ENCODE data around the gene NAE1. TPM values are rescaled to one million over a fixed set of nuclear protein-coding genes. Genes with fewer than 3 reads are reported as not detected.
A peak's percentile ranks its signal among the peaks of the same experiment; 100 is the strongest.
"Not testable (repeated sequence)": the region's sequence is repeated elsewhere in the genome, so short reads cannot be mapped to it uniquely, and the experiment has no call there.

Gene NAE1
- 109 TPM for polyA plus RNA-seq (2013, experiment 1 of 2)
- 132 TPM for polyA plus RNA-seq (2013, experiment 2 of 2)

- no peaks in the 10 kb centered on the region for H3K4me1 ChIP-seq (ENCODE audit: control insufficient read depth, insufficient read depth, low read length, poor library complexity, severe bottlenecking)
- no peaks in the 10 kb centered on the region for H3K9me3 ChIP-seq (ENCODE audit: control insufficient read depth, low read length)
- H3K4me3 ChIP-seq (ENCODE audit: extremely low read depth, insufficient read depth, low read length, poor library complexity, severe bottlenecking): peak within 1 kb of the TSS; percentile 79
- H3K36me3 ChIP-seq (ENCODE audit: control insufficient read depth, insufficient read depth, low read length): peaks cover 30% of the 10 kb centered on the region
- peak within 1 kb of the TSS; percentile 85 for H3K27ac ChIP-seq (ENCODE audit: low read depth, low read length, severe bottlenecking)
- 0 to 1% methylated on average over 63 to 77 of the region's 84 CpGs for WGBS, 2 experiments (ENCODE audit: insufficient coverage in 2 of 2)
Measured at GRCh38 chr16:66830422-66831404, at the start of gene NAE1. Gene NAE1 (minus strand): TSS chr16:66830976. CDS start chr16:66830899, 77 bp downstream.

- H3K9me3 ChIP-seq (ENCODE audit: control insufficient read depth, low read length): no peaks in the 10 kb centered on the region
- peaks cover 20% of the 10 kb centered on the region for H3K4me1 ChIP-seq (ENCODE audit: control insufficient read depth, insufficient read depth, low read length, poor library complexity, severe bottlenecking)
- H3K27ac ChIP-seq (ENCODE audit: low read depth, low read length, severe bottlenecking): no peak overlapping the region
- H3K36me3 ChIP-seq (ENCODE audit: control insufficient read depth, insufficient read depth, low read length): no peaks in the 10 kb centered on the region
- 100% methylated on average over 1 to 2 of the region's 5 CpGs for WGBS, 2 experiments (ENCODE audit: insufficient coverage in 2 of 2)
- H3K4me3 ChIP-seq (ENCODE audit: extremely low read depth, insufficient read depth, low read length, poor library complexity, severe bottlenecking): no peak overlapping the region
Measured at GRCh38 chr16:66878067-66878466, 47.3 kb upstream of the NAE1 start.

- Histone ChIP-seq H3K4me1 (ENCODE audit: control insufficient read depth, insufficient read depth, low read length, poor library complexity, severe bottlenecking) (peaks cover 18% of the 10 kb centered on the region), H3K27ac (ENCODE audit: low read depth, low read length, severe bottlenecking) (peak overlapping the region; percentile 66), H3K9me3 (ENCODE audit: control insufficient read depth, low read length) (no peaks in the 10 kb centered on the region), H3K36me3 (ENCODE audit: control insufficient read depth, insufficient read depth, low read length) (no peaks in the 10 kb centered on the region), H3K4me3 (ENCODE audit: extremely low read depth, insufficient read depth, low read length, poor library complexity, severe bottlenecking) (no peak overlapping the region)
- no CpG with 5 or more reads among the region's 1 CpG for WGBS, 2 experiments (ENCODE audit: insufficient coverage in 2 of 2)
Measured at GRCh38 chr16:66874079-66874775, 43.5 kb upstream of the NAE1 start.

- no peak overlapping the region for H3K4me3 ChIP-seq (ENCODE audit: extremely low read depth, insufficient read depth, low read length, poor library complexity, severe bottlenecking)
- H3K9me3 ChIP-seq (ENCODE audit: control insufficient read depth, low read length): no peaks in the 10 kb centered on the region
Measured at GRCh38 chr16:66873685-66874055, 42.9 kb upstream of the NAE1 start.

GRCh38 chr16:66872943-66873684 is 42.3 kb upstream of the NAE1 start:
- Histone ChIP-seq H3K27ac (ENCODE audit: low read depth, low read length, severe bottlenecking) (peak overlapping the region; percentile 80), H3K36me3 (ENCODE audit: control insufficient read depth, insufficient read depth, low read length) (no peaks in the 10 kb centered on the region), H3K9me3 (ENCODE audit: control insufficient read depth, low read length) (no peaks in the 10 kb centered on the region), H3K4me1 (ENCODE audit: control insufficient read depth, insufficient read depth, low read length, poor library complexity, severe bottlenecking) (peaks cover 18% of the 10 kb centered on the region), H3K4me3 (ENCODE audit: extremely low read depth, insufficient read depth, low read length, poor library complexity, severe bottlenecking) (peak overlapping the region; percentile 30)
- 7 to 8% methylated on average over 31 to 38 of the region's 39 CpGs for WGBS, 2 experiments (ENCODE audit: insufficient coverage in 2 of 2)

More at GRCh38 chr16:66873685-66874055, 42.9 kb upstream of the NAE1 start:
- Histone ChIP-seq H3K27ac (ENCODE audit: low read depth, low read length, severe bottlenecking) (peak overlapping the region; percentile 80), H3K36me3 (ENCODE audit: control insufficient read depth, insufficient read depth, low read length) (no peaks in the 10 kb centered on the region), H3K4me1 (ENCODE audit: control insufficient read depth, insufficient read depth, low read length, poor library complexity, severe bottlenecking) (peaks cover 18% of the 10 kb centered on the region)

- no peaks in the 10 kb centered on the region for H3K36me3 ChIP-seq (ENCODE audit: control insufficient read depth, insufficient read depth, low read length)
- H3K4me3 ChIP-seq (ENCODE audit: extremely low read depth, insufficient read depth, low read length, poor library complexity, severe bottlenecking): peak overlapping the region; percentile 30
- H3K4me1 ChIP-seq (ENCODE audit: control insufficient read depth, insufficient read depth, low read length, poor library complexity, severe bottlenecking): peaks cover 18% of the 10 kb centered on the region
- H3K9me3 ChIP-seq (ENCODE audit: control insufficient read depth, low read length): no peaks in the 10 kb centered on the region
- no peak overlapping the region for H3K27ac ChIP-seq (ENCODE audit: low read depth, low read length, severe bottlenecking)
- WGBS, 2 experiments (ENCODE audit: insufficient coverage in 2 of 2): 66 to 68% methylated on average over 3 to 4 of the region's 4 CpGs
Measured at GRCh38 chr16:66872559-66872942, 41.8 kb upstream of the NAE1 start.

- H3K36me3 ChIP-seq (ENCODE audit: control insufficient read depth, insufficient read depth, low read length): no peaks in the 10 kb centered on the region
- no peak overlapping the region for H3K27ac ChIP-seq (ENCODE audit: low read depth, low read length, severe bottlenecking)
- H3K4me1 ChIP-seq (ENCODE audit: control insufficient read depth, insufficient read depth, low read length, poor library complexity, severe bottlenecking): peaks cover 18% of the 10 kb centered on the region
- no peak overlapping the region for H3K4me3 ChIP-seq (ENCODE audit: extremely low read depth, insufficient read depth, low read length, poor library complexity, severe bottlenecking)
- no peaks in the 10 kb centered on the region for H3K9me3 ChIP-seq (ENCODE audit: control insufficient read depth, low read length)
- WGBS, 2 experiments (ENCODE audit: insufficient coverage in 2 of 2): 56 to 100% methylated on average over 1 of the region's 3 CpGs
Measured at GRCh38 chr16:66871840-66872239, 41.1 kb upstream of the NAE1 start.

- not testable (repeated sequence) for H3K36me3 ChIP-seq (ENCODE audit: control insufficient read depth, insufficient read depth, low read length); H3K27ac ChIP-seq (ENCODE audit: low read depth, low read length, severe bottlenecking); H3K4me3 ChIP-seq (ENCODE audit: extremely low read depth, insufficient read depth, low read length, poor library complexity, severe bottlenecking); H3K9me3 ChIP-seq (ENCODE audit: control insufficient read depth, low read length)
- peaks cover 18% of the 10 kb centered on the region for H3K4me1 ChIP-seq (ENCODE audit: control insufficient read depth, insufficient read depth, low read length, poor library complexity, severe bottlenecking)
- WGBS, 2 experiments (ENCODE audit: insufficient coverage in 2 of 2): 92 to 100% methylated on average over 2 of the region's 2 CpGs
Measured at GRCh38 chr16:66871363-66871762, 40.6 kb upstream of the NAE1 start.

GRCh38 chr16:66869424-66869823 is 38.6 kb upstream of the NAE1 start:
- H3K4me1 ChIP-seq (ENCODE audit: control insufficient read depth, insufficient read depth, low read length, poor library complexity, severe bottlenecking): peaks cover 6% of the 10 kb centered on the region
- no peaks in the 10 kb centered on the region for H3K36me3 ChIP-seq (ENCODE audit: control insufficient read depth, insufficient read depth, low read length)
- H3K4me3 ChIP-seq (ENCODE audit: extremely low read depth, insufficient read depth, low read length, poor library complexity, severe bottlenecking): no peak overlapping the region
- WGBS, 2 experiments (ENCODE audit: insufficient coverage in 2 of 2): 100% methylated on average over 1 of the region's 1 CpG; no CpG with 5 or more reads in 1 of the 2 experiments
- no peaks in the 10 kb centered on the region for H3K9me3 ChIP-seq (ENCODE audit: control insufficient read depth, low read length)
- no peak overlapping the region for H3K27ac ChIP-seq (ENCODE audit: low read depth, low read length, severe bottlenecking)

- peaks cover 3% of the 10 kb centered on the region for H3K4me1 ChIP-seq (ENCODE audit: control insufficient read depth, insufficient read depth, low read length, poor library complexity, severe bottlenecking)
- no peaks in the 10 kb centered on the region for H3K9me3 ChIP-seq (ENCODE audit: control insufficient read depth, low read length)
- no peaks in the 10 kb centered on the region for H3K36me3 ChIP-seq (ENCODE audit: control insufficient read depth, insufficient read depth, low read length)
- H3K27ac ChIP-seq (ENCODE audit: low read depth, low read length, severe bottlenecking): no peak overlapping the region
- H3K4me3 ChIP-seq (ENCODE audit: extremely low read depth, insufficient read depth, low read length, poor library complexity, severe bottlenecking): no peak overlapping the region
Measured at GRCh38 chr16:66863707-66864106, 32.9 kb upstream of the NAE1 start.
